RWPE2 (cell line): Measurements from ENCODE around the gene GPR176.

Source experiments
- ATAC-seq: fragments of 200-7000 bp; cut with Tn5 transposase; 3 replicates; pipeline ENCODE4 v1.9.1; 2021; ENCODE audit warnings: low read depth
- DNase-seq: peaks from one replicate; pipeline ENCODE4 v3.0.0-alpha.2; 2020; ENCODE audit warnings: low spot score
- H3K27ac ChIP-seq: fragments of 450-650 bp; 2 replicates; pipeline ENCODE4 v1.5.1; 2017; ENCODE audit warnings: mild to moderate bottlenecking; ENCODE audit not compliant: poor library complexity, severe bottlenecking
- H3K27me3 ChIP-seq: fragments of 250-450 bp; sonication (Bioruptor Pico); 2 replicates; pipeline ENCODE4 v1.5.1; 2021; ENCODE audit warnings: mild to moderate bottlenecking, moderate library complexity; ENCODE audit not compliant: insufficient read depth, poor library complexity, severe bottlenecking
- H3K36me3 ChIP-seq: fragments of 250-450 bp; sonication (Bioruptor Pico); 2 replicates; pipeline ENCODE4 v1.5.1; 2020; ENCODE audit warnings: low read depth, mild to moderate bottlenecking, moderate library complexity
- H3K4me1 ChIP-seq: fragments of 250-450 bp; sonication (Bioruptor Pico); 2 replicates; pipeline ENCODE4 v1.5.1; 2021; ENCODE audit warnings: mild to moderate bottlenecking, moderate library complexity; ENCODE audit not compliant: insufficient read depth, poor library complexity, severe bottlenecking
- H3K4me3 ChIP-seq: fragments of 250-450 bp; sonication (Bioruptor Pico); 2 replicates; pipeline ENCODE4 v1.5.1; 2021; ENCODE audit warnings: mild to moderate bottlenecking, moderate library complexity; ENCODE audit not compliant: severe bottlenecking
- H3K9me3 ChIP-seq: fragments of 250-450 bp; sonication (Bioruptor Pico); 2 replicates; pipeline ENCODE4 v1.5.1; 2021; ENCODE audit warnings: mild to moderate bottlenecking, moderate library complexity; ENCODE audit not compliant: severe bottlenecking
- CTCF ChIP-seq: fragments of 450-650 bp; IDR thresholded peaks from one replicate; pipeline ENCODE4 v1.5.1; 2017; ENCODE audit warnings: mild to moderate bottlenecking, moderate library complexity; ENCODE audit not compliant: poor library complexity, severe bottlenecking

Gene GPR176

GRCh38 chr15:39888809-39889208 is 31.3 kb downstream of the GPR176 start:
- H3K4me3 ChIP-seq: no peak overlapping the region
- H3K36me3 ChIP-seq: no peaks in the 10 kb centered on the region
- DNase-seq: no peak
- H3K9me3 ChIP-seq: no peaks in the 10 kb centered on the region
- peaks cover 6% of the 10 kb centered on the region for H3K4me1 ChIP-seq
- ATAC-seq: peak; percentile 30; the same call in 1 of the 3 replicates
- peak; percentile 16 for TF ChIP-seq CTCF
- no peak overlapping the region for H3K27ac ChIP-seq
- no peaks in the 10 kb centered on the region for H3K27me3 ChIP-seq

DNA sequence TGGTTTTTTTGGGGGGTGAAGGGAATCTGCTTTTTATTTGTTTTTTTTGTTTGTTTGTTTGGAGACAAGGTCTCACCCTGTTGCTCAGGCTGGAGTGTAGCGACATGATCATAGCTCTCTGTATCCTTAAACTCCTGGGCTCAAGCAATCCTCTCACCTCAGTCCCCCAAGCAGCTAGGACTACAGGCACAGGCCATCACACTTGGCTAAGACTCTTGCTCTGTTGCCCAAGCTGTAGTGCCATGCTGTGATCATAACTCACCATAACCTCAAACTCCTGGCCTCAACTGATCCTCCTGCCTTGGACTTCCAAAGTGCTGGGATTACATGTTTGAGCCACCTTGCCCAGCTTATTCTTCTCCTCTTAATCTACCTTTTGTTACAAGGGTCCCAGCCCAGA is 31.8 kb downstream of the GPR176 start:
- H3K27ac ChIP-seq: no peak overlapping the region
- DNase-seq (no peak), ATAC-seq (no peak; the same call in 2 of the 3 replicates)
- H3K4me1 ChIP-seq: peaks cover 6% of the 10 kb centered on the region
- no peaks in the 10 kb centered on the region for H3K9me3 ChIP-seq
- no peaks in the 10 kb centered on the region for H3K36me3 ChIP-seq
- no peak overlapping the region for H3K4me3 ChIP-seq
- H3K27me3 ChIP-seq: no peaks in the 10 kb centered on the region
- TF ChIP-seq CTCF: no peak

GRCh38 chr15:39887832-39888231 is 32.2 kb downstream of the GPR176 start:
- Histone ChIP-seq H3K4me3 (no peak overlapping the region), H3K9me3 (no peaks in the 10 kb centered on the region), H3K27me3 (no peaks in the 10 kb centered on the region), H3K4me1 (peaks cover 6% of the 10 kb centered on the region), H3K36me3 (no peaks in the 10 kb centered on the region), H3K27ac (no peak overlapping the region)
- peak; percentile 85 for ATAC-seq
- no peak for DNase-seq
- TF ChIP-seq CTCF: peak; percentile 83

DNA sequence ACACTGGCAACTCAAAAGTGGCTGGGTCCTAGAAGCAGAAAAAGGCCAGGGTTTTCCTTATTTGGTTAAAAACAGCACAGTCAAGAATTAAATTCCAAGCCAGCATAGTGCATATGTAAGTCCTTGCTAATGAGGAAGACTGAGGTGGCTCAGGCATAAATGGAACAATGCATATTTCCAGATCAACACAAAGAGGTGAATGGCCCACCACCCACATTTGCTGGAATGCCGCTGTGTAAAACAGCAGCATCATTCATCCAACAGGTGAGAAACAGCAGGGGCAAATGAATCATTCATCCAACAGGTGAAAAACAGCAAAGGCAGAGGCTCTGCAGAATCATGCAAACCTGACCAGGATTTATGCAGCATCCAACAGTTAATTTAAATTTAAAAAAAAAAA is 32.9 kb downstream of the GPR176 start:
- no peak for TF ChIP-seq CTCF
- no peak for DNase-seq
- H3K27me3 ChIP-seq: no peaks in the 10 kb centered on the region
- no peaks in the 10 kb centered on the region for H3K9me3 ChIP-seq
- ATAC-seq: no peak
- H3K36me3 ChIP-seq: no peaks in the 10 kb centered on the region
- H3K4me1 ChIP-seq: peaks cover 6% of the 10 kb centered on the region
- H3K4me3 ChIP-seq: no peak overlapping the region
- H3K27ac ChIP-seq: no peak overlapping the region

DNA sequence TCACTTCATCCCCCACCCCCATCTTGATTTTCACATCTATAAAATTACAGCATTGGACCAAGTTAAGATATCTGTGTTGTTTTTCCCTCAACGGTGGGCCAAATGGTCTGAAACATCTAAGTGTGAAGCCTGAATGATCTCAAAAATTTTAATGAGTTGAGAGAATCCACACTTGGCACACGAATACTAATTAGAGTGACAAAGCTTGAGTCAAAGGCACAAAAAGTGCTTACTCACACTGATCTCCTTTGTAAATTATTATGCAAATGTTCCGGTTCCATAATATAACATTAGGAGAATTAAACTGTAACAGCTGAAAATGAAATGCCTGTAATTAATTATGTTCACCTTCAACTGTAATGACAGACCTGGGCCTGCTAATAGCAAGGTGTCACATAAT is 33.6 kb downstream of the GPR176 start:
- Histone ChIP-seq H3K36me3 (no peaks in the 10 kb centered on the region), H3K4me1 (peaks cover 6% of the 10 kb centered on the region), H3K27me3 (no peaks in the 10 kb centered on the region), H3K9me3 (no peaks in the 10 kb centered on the region), H3K4me3 (no peak overlapping the region), H3K27ac (no peak overlapping the region)
- DNase-seq (no peak), ATAC-seq (no peak)
- TF ChIP-seq CTCF: no peak
